ENCODE measurements around the gene C17orf100. TPM values are rescaled to one million over a fixed set of nuclear protein-coding genes. Genes with fewer than 3 reads are reported as not detected.

Gene C17orf100
- polyA plus RNA-seq (2012; ENCODE audit: insufficient read depth, insufficient read length): 4.3 TPM

DNA sequence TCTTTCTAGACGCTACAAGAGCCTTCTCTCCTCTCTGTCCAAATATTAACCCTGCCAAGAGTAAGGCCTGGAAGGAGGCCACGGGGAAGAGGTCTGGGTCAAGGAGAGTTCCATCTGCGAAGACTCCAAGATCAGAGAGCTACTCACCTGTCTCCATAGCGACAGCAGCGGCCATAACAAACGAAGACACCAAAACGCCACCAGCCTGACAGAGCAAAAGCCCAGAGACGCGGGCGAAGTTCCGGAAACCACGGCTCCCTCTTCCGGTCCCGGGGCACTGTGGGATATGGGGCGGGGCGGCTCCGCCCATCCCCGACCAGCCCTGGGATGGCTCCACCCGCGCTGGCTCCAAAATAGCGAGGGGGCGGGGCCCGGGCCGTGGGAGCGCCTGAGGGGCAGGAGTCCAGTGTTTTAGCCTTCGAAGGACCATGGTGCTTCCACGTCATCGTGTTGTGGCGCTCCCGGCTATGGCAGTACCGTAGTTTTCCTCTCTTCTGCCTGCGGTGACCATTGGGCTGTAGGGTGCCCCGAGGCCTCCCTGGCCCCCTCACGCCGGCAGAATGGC, at the start of gene C17orf100, which contains the start of gene MED31:
C17orf100 (plus strand) TSS at position 409 of the 565 bp plus-strand sequence; CDS start at position 561, 152 bp downstream.
MED31 (minus strand) TSS at position 252 of the 565 bp plus-strand sequence; CDS start at position 175, 77 bp downstream.
- peak; percentile 92 for DNase-seq (ENCODE audit: low read depth, low spot score)
- H3K4me3 ChIP-seq (ENCODE audit: low read length): peak within 1 kb of the TSS; percentile 99

DNA sequence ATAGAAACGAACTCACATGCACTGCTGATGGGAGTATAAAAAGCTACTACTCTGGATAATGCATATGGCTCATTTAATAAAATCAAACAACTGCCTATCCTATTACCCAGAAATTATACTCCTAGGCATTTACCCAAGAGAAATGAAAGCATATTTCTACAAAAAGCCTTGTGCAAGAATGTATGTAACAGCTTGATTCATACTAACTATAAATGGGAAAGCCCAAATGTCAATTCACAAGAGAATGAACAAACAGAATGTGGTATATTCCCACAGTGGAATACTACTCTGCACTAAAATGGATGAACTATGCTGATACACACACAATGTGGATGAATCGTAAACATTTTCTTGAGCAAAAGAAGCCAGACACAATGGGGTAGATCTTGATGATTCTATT, 49.4 kb upstream of the C17orf100 start:
- no peak for DNase-seq (ENCODE audit: low read depth, low spot score)
- no peak overlapping the region for H3K4me3 ChIP-seq (ENCODE audit: low read length)

DNA sequence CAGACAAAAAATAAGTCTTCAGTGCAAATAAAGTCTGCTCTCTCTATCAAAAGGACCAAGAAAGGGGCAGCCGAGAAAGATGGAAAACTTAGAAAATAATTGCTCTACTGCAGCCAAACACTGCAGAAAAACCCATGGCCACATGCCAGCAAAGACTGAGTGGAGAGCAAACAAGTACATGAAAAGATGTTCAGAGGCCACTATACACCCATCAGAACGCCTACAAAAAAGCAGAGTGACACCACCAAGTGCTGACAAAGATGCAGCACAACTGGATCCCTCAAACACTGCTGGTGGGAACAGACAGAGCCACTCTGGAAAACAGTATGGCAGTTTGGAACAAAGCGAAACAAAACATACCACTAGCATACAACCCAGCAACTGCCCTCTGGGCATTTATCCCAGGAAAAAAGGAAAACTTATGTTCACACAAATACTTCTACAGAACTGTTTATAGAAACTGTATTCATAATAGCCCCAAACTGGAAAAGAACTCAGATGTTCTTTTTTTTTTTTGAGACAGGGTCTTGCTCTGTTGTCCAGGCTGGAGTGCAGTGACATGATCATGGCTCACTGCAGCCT, 47.7 kb upstream of the C17orf100 start:
- no peak overlapping the region for H3K4me3 ChIP-seq (ENCODE audit: low read length)
- no peak for DNase-seq (ENCODE audit: low read depth, low spot score)

DNA sequence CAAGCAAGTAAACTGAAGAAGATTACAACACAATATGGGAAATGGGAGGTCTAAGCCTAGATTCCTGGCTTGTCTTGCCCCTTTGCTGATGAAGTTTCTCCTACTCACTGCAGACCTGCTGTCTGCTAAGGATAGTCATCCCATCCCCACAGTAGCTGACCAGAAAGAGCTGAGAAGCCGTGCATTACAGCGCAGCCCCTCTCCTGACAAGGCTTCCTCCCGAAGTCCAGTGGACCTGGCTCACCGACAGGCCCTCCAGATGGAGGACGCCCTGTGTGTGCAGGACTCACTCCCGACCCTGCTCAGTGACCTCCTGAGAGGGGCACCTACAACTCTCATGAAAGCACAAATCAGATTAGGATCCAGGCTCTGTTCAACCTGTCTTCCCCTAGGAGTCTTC, 46.4 kb upstream of the C17orf100 start:
- no peak overlapping the region for H3K4me3 ChIP-seq (ENCODE audit: low read length)
- DNase-seq (ENCODE audit: low read depth, low spot score): no peak

DNA sequence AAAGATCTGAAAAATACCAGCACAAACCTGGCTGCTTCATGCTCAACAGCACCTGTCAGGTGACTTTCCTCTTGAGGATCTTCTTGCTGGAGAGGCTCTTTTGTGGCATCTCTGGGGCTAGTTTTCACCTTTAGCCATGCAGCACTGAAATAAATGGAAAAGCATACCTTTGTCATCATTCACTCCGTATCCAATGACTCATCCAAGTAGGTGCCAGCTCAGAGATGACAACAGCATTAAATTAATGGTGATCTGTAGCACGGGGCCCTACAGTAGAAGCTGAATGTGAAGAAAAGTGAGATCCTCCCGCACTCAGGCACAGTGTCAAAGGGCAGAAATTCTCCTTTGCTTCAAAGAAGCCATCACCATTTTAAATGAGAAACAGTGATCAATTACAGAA, 43.2 kb upstream of the C17orf100 start:
- no peak overlapping the region for H3K4me3 ChIP-seq (ENCODE audit: low read length)
- no peak for DNase-seq (ENCODE audit: low read depth, low spot score)

DNA sequence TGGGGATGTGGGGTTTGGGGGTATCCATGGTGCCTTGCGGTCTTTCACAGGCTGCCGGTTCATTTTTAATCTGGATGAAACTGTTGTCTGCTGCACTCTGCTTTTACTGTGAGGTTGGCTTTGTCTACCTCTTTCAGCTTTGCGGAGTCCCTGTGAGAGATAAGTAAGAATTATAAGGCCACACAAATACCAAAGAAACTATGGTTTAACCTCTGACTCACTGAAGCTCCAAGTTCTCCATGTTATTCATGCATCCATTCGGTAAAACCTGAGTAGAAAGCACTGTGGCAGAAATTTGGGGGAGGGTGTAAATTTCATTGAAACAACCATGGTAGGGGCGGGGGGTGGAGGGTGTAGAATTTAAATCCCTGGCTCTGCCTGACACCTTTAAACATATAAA, 41.6 kb upstream of the C17orf100 start:
- no peak for DNase-seq (ENCODE audit: low read depth, low spot score)
- H3K4me3 ChIP-seq (ENCODE audit: low read length): no peak overlapping the region

DNA sequence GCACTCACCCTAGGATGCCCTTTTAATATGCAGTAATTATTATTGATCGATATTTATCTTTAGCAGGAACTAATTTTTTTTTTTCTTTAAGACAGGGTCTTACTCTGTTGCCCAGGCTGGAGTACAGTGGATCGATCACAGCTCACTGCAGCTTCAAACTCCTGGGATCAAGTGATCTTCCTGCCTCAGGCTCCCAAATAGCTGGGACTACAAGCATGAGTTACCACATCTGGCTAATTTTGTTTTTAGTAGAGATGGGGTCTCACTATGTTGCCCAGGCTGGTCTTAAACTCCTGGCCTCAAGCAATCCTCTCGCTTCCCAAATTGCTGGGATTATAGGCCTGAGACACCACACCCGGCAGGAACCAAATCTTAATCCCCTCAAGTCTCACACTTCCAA, 40.3 kb upstream of the C17orf100 start:
- H3K4me3 ChIP-seq (ENCODE audit: low read length): no peak overlapping the region
- DNase-seq (ENCODE audit: low read depth, low spot score): no peak

DNA sequence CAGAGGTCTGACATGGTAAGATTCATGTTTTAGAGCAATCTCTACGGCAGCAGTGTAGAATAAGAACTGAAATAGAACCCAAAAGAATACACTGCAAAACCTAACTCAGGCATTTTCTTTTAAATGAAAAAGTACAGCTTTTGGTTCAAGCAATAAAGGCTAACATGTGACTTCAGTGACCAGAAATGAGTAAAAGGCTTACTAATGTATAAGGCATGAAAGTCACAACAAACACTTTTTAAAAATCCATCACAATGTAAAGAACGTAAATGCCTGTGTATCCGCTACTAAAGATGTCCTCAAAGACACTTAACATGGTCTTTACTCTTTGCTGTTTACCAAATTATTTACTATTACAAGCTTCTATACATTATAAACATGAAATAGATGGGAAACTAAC, 27.6 kb upstream of the C17orf100 start:
- H3K4me3 ChIP-seq (ENCODE audit: low read length): no peak overlapping the region
- no peak for DNase-seq (ENCODE audit: low read depth, low spot score)

DNA sequence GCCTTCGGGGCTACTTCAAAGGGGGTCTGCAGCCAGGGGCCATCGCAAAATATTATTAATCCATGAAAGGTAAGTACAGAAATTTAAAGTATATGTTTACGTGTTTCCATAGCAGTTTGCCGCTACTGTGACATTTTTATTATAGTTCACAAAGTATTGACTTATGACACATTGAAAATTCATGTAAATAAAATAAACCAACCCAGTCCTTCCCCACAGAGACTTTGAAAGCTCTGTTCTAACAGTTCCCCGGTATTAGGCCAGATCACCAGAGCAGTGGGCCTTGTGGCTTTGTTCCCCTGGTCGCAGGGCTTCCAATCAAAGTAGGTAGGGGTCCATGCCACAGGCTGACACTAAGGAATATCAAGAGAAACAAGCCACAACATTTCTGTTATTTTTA, 24.9 kb upstream of the C17orf100 start:
- no peak overlapping the region for H3K4me3 ChIP-seq (ENCODE audit: low read length)
- no peak for DNase-seq (ENCODE audit: low read depth, low spot score)

DNA sequence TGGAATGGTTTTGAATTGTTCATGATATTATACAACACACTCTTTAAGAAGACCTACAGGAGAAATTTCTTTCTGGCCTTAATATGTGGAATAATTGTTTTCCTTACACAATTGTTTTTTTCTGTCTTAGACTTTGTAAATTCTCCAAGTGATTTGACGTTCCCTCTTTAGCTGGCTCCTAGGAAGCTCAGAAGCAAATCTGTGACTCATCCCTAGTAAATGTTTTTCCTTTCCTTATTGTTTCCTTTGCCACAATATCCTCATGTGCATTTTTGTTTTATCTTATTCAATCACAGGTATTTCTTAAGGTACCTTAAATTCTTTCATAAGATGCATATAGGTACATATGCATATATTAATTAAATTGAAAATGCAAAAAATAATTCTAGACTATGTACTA, 24.5 kb upstream of the C17orf100 start:
- DNase-seq (ENCODE audit: low read depth, low spot score): no peak
- no peak overlapping the region for H3K4me3 ChIP-seq (ENCODE audit: low read length)

DNA sequence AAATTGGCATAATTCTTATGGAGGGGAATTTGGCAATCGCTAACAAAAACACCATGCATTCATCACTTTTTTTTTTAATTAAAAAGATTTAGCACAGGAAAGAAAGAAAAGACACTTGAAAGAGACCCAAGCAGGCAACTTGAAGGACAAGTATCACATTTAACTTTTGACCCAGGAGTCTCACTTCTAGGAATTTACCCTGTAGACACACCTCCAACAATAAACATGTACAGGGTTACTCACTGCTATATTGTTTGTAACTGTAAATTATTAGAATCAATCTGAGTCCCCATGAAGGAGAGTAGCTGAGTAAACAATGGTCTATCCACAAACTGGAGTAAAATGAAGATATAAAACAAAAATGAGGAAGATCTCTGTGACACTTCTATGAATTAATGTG, 21.2 kb upstream of the C17orf100 start:
- no peak overlapping the region for H3K4me3 ChIP-seq (ENCODE audit: low read length)
- DNase-seq (ENCODE audit: low read depth, low spot score): no peak

DNA sequence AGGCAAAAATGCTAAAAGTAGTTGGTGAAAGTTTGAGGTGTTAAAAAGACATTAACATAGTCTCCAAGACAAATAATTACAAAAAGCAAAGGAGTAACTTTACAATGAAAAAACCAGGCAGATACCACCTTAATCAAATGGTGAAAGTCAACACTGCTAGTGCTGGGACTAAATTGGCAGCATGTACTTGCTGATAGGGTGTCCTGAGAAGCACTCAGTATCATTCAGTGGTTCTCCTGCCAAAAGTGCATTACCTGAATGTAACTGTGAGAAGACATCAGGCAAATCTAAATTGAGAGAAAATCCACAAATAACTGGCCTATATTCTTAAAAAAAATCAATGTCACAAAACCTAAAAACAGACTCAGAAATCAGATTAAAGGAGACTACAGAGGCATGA, 19.0 kb upstream of the C17orf100 start:
- DNase-seq (ENCODE audit: low read depth, low spot score): no peak
- no peak overlapping the region for H3K4me3 ChIP-seq (ENCODE audit: low read length)

DNA sequence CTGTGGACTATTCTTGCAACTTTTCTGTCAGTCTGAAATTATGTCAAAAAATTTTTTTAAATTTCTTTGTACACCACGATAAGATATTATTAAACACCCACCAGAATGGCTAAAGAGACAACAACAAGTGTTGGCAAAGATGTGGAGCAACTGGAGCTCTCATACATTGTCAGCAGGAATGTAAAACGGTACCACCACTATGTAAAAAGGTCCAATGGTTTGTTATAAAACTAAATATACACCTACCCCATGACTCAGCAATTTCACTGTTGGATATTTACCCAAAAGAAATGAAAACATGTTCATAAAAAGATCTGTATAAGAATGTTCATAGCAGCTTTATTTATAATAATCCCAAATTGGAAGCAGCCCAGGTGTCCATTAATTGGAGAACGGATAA, 18.3 kb upstream of the C17orf100 start:
- DNase-seq (ENCODE audit: low read depth, low spot score): no peak

DNA sequence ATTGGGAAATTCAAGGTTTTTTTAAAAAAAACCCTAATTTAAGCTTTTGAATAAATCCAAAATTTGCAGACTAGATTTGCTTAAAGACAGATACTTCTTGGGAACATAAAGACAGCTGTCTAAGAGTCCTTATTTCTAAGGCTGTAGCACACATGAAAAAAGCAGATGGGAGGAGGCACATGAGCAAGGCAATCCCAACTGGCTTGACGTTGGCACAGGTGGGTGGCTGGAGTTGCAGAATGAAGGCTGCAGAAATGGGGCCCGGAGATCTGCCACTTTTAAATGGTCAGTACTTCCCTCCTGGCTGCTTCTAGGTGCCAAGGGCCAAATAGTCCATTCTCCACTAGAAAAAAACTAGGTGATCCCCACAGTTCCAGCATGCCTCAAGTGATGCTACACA, 15.5 kb upstream of the C17orf100 start:
- no peak overlapping the region for H3K4me3 ChIP-seq (ENCODE audit: low read length)
- DNase-seq (ENCODE audit: low read depth, low spot score): no peak

More for the DNA sequence above, 18.3 kb upstream of the C17orf100 start:
- H3K4me3 ChIP-seq (ENCODE audit: low read length): no peak overlapping the region

DNA sequence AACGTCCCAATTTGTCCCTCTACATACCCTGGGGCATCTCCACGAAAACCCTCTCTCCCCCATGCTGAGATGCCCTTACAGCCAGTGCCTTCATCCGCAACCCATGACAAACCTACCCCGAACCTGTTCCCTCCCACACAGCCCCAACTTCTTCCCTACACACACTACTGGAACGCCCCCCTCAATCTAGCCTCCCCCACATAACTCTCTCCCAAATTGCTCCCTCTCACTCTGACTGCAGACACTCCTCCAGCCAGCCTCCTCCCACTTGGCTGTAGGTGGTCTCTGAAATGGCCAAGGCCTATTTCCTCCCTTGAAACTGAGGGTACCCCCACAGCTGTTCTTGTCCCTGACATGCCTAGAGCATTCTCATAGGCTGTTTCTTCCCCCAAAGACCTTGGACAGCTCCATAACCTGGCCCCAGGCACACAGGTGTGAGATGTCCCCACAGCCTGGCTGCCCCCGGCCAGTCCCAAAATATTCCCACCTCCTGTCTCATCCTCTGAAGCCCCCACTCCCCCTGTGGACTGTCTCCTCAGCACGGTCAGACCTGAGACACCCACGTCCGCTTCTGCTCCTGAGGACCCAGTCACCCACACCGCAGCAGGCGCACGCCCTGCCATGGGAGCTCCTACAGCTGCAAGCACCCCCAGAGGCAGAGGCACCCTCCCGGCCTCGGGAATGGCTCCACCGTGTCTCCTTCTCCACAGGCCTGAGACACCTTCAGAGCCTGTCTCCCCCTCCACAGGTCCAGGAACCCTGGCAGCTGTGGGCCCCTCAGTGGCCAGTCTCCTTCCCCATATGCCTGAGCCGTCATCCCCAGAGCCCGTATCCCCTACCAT, 14.7 kb upstream of the C17orf100 start:
- DNase-seq (ENCODE audit: low read depth, low spot score): no peak
- H3K4me3 ChIP-seq (ENCODE audit: low read length): no peak overlapping the region

DNA sequence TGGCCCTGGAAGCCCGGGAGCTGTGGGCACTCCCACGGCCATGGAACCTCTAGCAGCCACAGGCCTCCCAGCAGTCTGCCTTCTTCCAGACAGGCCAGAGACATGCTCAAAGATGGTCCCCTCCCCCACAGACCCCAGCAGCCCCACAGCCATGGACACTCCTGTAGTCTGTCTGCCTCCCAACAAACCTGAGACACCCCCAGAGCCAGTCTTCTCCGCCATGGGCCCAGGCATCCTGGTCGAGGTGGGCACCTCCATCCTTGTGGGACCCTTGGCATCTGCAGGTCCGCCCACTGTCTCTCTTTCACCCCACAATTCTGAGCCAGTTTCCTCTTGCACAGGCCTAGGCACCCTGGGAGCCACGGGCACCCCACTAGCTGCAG, 14.1 kb upstream of the C17orf100 start:
- H3K4me3 ChIP-seq (ENCODE audit: low read length): no peak overlapping the region
- no peak for DNase-seq (ENCODE audit: low read depth, low spot score)

DNA sequence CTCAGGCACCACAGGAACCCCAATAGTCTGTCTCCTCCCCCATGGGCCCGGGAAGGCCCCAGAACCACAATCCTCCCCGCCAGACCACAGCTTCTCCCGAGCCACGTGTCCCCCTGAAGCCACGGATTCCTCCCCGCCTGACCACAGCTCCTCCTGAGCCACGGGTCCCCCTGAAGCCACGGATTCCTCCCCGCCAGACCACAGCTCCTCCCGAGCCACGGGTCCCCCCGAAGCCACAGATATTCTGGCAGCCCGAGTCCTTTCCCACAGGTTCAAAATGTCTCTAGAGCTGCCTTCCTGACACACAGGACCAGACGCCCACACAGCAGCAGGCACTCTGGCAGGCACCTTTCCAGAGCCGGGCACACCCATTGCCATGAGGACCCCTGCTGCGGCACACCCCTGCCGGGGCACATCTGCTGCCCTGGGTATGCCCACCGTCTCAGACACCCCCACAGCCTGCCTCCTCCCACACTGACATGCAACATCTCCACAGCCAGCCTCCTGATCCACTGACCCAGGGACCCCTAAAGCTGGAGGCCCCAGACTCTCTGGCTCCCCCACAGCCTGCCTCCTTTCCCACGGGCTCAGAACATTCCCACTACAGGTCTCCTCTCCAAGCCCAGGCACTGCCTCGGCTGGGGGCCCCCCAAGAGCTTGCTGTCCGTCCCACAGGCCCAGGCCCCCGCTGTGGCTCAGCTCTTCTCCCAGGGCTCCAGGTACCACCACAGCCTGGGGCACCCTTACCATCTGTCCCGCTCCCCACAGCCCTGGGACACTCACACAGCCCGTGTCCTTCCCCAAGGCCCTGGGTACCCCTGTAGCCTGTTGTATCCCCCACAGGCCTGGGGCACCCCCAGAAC, 13.3 kb upstream of the C17orf100 start:
- no peak for DNase-seq (ENCODE audit: low read depth, low spot score)

DNA sequence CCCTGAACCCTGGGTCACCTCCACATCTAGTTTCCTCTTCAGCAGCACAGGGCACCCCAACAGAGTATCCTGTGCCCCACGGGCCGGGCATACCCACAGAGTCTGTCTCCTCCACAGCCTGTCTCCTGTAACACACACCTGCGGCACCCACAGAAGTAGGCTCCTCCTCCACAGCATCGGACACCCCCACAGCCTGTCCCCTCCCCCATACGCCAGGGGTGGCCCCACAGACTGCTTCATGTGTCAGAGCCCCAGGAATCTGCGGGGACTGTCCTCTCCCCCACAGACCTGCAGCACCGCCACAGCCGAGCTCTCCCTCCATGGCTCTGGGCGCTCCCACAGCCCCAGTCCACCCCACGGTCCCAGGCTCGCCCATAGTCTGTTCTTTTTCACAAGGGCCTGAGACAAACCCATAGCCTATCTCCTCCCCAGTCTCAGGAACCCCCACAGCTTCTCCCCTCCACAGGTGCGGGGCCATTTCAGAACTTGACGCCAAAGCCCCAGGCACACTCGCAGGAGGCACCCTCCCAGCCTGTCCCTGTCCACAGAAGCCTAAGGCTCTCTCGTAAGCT, 12.5 kb upstream of the C17orf100 start:
- H3K4me3 ChIP-seq (ENCODE audit: low read length): peak overlapping the region; percentile 93
- DNase-seq (ENCODE audit: low read depth, low spot score): no peak

More for the DNA sequence above, 13.3 kb upstream of the C17orf100 start:
- H3K4me3 ChIP-seq (ENCODE audit: low read length): peak overlapping the region; percentile 93; the same call in 1 of the 2 replicates
